HPDE6-E6E7 (cell line): ENCODE measurements around the gene GSTA5.
"Not testable (repeated sequence)": the region's sequence is repeated elsewhere in the genome, so short reads cannot be mapped to it uniquely, and the experiment has no call there.

Experiments used
- DNase-seq: peaks from one replicate; pipeline ENCODE4 v3.0.0; 2011; ENCODE audit warnings: missing footprints; ENCODE audit errors: extremely low spot score

The GSTA5 gene

DNA sequence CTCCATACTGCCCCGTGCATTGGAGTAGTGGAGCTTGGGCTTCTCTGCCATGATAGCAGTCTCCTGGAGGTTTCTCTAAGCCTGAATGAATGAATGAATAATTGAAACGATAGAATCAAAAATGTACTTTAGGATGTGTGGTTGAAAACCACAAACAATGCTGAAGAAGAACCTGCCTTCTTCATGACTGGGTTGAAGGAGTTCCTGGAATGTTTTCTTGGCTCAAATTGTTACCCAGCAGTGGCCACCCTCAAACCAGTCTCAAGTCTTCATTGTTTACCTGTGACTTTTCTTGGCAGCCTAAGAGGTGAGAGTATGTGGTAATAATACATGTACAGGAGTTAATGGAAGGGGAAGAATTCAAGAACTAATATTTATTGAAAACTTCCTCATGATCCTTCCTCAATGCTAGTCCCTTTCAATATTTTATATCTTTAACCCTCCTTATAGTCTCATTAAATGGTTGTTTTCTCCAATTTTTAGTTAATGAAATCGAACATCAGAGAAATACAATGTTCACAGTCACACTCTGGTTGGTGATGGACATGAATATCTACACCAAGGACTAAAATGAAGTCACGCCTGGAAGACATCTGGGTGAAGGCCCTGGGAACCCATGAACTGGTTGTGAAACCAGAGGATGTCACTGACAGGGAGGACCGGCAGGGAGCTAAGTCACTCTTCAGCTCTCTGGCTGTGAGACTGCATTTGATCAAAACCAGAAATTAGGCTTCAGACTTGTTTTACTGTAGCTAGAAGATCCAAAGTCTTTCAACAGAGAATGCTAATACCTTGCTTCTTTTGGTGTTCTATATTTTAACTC, at the start of gene GSTA5:
Gene GSTA5, minus strand, starts transcription at position 51 of the 823 bp plus-strand sequence.
- DNase-seq = no peak

DNA sequence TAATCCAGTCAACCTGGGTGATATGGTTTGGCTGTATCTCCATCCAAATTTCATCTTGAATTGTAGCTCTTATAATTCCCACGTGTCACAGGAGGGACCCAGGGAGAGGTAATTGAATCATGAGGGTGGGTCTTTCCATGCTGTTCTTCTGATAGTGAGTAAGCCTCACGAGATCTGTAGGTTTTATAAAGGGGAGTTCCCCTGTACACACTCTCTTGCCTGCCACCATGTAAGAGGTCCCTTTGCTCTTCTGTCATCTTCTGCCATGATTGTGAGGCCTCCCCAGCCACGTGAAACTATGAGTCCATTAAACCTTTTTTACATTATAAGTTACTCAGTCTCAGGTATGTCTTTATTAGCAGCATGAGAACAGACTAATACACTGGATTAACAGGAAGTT, 49.4 kb upstream of the GSTA5 start:
- no peak for DNase-seq

DNA sequence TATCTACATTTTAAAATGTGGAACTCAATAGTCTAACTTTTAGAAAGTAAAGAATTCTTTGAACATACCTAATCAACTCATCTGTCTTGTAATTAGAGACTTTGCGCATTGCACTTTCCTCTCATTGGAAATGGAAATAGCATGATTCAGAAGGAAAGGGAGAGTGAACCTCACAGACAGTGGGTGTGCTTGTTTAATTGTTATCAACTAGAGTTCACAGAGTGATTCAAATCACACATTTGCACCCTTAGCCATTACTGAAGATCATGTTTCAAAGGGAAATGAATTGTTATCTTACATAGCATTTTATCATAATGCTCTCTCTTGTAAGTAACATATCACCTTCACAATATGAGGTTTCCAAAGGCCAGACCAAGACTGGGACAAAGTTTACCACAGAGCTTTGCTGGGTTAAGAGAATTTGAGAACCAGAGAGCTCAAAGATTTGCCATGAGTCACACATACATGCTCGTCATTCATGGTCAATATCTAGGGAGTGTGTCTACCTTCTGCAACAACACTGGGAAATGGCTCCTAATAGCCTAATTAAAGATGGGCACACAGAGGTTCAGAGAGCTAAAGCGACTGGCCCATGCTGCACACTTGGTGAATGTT, 47.4 kb upstream of the GSTA5 start:
- DNase-seq = no peak

DNA sequence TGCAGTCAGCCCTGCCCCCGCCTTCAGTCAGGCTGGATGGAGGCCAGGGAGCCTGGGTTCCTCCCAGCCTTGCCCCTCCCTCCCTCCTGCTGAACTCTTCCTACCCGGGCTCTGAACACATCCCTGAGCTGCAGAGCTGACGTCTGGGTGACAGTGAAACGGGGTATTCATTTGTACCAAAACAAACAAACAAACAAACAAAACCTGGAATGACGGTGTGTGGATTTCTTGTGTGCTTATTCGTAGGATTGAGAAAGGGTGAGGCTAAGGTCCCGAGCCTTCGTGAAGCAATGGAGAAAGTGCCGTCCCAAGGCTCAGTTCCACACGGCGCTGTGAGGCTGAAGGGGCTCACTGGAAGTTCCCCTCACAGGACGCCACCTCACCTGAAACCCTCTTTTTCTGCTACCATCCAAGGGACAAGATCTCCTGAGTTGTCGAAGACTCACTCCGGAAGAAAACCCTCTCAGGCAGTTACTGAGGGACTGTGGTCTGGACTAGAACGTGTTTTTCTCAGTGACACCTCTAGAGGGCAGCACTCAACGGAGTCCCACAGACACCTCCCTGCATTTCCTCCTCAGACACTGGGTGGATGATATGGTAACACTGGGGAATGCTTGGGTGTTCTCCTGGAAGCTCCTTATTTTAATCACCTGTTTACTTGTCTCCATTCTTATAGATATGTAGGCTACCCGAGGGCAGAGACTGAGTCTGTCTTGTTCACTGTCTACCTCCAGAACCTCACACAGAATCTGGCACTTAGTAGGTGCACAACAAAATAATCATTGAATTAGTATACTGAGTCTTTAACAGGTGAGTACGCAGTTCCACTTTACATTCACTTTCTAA, 41.6 kb upstream of the GSTA5 start:
- DNase-seq = peak; percentile 79

DNA sequence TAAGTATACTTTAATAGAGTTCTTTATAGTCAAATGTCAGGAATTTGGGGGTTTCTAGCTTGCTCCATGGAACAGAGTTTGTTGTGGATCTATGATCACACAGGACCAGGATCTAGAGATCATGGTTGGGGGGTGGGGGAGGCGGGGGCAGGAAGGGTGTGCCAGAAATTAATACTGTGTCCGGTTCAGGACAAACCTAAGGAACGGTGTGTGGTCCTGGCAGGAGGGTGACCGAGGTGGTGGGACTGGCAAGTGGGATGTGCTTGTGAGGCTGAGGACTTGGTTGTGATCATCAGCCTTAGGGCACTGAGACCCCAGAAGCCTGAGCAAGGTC, 41.0 kb upstream of the GSTA5 start:
- no peak for DNase-seq

DNA sequence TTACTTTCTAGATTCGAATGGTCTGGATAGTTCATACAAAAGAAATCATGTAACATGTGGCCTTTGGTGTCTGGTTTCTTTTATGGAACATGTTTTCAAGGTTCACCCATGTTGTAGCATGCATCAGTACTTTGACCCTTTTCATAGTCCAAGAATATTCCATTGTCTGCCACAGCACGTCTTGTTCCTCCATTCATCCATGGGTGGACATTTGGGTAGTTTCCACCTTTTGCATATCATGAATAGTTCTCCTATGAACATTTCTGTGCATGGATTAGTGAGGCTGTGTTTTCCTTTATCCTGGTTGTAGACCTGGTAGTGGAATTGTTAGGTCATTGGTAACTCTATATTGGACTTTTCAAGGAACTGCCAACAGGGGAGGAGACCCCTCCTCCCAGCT, 37.2 kb upstream of the GSTA5 start:
- DNase-seq = no peak

DNA sequence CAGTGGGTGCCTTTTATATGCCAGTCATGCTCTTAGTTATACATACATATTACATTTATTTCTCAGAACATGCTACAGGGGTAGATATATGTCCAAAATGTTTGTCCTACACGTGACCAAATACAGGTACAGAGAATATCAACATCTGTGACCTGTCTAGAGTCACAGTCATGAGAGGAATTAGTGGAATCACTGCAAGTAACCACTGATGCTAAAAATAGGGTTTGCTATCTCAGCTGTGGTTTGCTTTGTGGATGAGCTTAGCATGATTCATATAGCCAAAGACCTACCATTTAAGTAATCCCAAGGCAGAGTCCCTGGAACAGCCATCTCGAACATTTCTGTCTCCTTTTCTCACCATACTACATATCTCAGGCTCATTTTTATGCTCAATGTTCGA, 36.6 kb upstream of the GSTA5 start:
- peak; percentile 33 for DNase-seq

DNA sequence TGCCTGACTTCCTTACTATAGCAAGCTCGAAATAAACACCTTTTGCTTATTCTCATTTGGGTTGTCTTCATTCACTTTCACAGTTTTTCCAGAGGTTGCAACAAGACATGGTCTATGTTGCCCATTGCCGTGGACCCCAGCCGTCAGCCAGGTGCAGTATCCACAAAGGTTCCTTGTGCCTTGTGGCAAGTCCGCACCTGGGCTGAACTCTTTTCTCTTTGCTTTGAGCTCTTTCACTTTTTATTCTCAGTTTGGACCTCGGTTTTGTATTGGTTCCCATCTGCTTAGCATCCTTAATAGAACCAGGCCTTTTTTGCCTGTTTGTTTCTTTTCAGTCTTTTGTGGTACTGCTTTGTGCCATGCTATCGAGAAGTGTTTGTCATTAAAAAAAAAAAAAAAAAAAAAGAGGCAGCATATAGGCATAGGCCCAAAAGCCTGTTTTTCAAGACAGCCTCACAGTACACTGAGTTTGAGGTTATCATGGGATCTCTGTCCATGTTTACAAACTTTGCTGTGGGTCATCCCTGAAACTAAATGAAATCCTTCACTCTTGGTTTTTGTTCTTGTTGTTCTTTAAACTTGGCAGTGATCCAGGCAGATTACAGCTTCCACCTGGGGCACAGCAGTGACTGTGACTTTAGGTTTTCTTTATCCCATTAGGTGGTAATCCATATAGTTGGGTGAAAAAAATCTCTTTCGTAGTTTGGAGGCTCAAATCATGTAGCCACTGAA, 35.6 kb upstream of the GSTA5 start:
- no peak for DNase-seq

DNA sequence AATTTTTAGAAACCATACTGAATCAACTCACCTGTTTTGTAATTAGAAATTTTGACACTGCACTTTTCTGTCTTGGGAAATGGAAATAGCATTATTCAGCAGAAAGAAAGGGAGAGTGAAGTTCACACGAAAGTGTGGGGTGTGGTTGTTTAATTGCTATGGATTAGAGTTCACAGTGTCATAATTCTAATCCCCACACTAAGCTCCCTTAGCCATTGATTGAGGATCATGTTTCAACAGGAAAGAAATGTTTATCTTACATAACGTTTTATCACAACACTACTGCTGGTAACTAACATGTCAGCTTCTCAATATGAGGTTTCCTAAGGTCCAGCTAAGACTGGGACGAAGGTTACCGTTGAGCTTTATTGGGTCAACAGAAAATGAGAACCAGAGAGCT, 31.4 kb upstream of the GSTA5 start:
- no peak for DNase-seq

DNA sequence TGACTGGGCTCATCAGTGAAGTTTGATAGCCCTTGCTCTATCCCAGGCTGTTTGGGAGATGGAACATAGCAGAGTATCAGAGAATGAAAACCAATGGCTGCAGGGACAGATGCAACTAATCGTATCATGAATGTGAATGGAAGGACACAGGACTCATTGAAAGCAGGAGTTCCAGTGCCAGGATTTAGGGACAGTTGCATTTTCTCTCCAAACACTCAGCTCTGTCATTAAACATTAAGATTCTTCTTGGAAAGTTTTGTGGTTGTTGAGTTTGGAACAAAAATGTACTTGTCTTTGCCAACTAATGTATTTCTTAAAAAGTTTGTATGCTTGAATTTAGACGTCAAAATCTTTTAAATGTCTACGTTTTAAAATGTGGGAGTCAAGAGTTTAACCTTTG, 31.0 kb upstream of the GSTA5 start:
- DNase-seq = no peak

DNA sequence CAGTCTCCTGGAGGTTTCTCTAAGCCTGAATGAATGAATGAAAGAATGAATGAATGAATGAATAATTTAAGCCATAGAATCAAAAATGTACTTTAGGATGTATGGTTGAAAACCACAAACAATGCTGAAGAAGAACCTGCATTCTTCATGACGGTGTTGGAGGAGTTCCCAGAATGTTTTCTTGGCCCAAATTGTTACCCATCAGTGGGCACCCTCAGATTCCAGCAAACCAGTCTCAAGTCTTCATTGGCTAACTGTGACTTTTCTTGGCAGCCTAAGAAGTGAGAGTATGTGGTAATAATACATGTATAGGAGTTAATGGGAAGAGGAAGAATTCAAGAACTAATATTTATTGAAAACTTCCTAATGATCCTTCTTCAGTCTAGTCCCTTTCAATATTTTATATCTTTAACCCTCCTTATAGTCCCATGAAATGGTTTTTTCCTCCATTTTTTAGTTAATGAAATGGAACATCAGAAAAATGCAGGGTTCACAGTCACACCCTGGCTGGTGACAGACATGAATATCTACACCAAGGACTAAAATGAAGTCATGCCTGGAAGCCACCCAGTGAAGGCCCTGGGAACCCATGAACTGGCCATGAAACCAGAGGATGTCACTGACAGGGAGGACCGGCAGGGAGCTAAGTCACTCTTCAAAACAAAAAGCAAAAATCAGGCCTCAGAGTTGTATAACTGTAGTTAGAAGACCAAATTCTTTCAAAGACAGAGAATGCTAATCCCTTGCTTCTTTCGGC, 29.9 kb upstream of the GSTA5 start:
- not testable (repeated sequence) for DNase-seq

DNA sequence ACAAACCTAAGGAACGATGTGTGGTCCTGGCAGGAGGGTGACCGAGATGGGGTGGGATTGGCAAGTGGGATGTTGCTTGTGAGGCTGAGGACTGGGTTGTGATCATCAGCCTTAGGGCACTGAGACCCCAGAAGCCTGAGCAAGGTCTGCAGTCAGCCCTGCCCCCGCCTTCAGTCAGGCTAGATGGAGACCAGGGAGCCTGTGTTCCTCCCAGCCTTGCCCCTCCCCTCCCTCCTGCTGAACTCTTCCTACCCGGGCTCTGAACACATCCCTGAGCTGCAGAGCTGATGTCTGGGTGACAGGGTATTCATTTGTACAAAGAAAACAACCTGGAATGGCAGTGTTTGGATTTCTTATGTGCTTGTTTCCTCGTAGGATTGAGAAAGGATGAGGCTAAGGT, 28.3 kb upstream of the GSTA5 start:
- DNase-seq = not testable (repeated sequence)

DNA sequence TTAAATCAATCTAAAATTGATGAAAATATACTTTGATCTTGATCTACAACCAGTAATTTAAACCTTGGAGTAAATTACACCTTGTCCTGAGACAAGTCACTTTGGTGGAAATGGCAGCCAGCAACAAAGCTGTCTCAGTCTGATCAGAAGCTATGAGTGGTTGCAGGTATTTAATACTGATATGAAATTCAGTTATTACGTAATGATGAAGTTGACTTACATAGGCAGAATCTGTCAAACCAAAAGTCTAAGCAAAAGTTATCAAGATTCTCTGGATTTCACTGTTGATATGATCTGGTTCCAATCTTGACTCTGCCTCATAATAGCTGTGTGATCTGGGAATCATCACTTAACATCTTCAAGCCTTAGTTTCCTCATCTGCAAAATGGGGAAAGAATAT, 27.6 kb upstream of the GSTA5 start:
- DNase-seq = no peak

DNA sequence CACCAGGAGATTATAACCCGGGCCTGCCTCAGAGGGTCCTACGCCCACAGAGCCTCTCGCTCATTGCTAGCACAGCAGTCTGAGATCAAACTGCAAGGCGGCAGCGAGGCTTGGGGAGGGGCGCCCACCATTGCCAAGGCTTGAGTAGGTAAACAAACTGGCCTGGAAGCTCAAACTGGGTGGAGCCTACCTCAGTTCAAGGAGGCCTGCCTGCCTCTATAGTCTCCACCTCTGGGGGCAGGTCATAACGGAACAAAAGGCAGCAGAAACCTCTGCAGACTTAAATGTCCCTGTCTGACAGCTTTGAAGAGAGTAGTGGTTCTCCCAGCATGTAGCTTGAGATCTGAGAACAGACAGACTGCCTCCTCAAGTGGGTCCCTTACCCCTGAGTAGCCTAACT, 20.5 kb upstream of the GSTA5 start:
- not testable (repeated sequence) for DNase-seq

DNA sequence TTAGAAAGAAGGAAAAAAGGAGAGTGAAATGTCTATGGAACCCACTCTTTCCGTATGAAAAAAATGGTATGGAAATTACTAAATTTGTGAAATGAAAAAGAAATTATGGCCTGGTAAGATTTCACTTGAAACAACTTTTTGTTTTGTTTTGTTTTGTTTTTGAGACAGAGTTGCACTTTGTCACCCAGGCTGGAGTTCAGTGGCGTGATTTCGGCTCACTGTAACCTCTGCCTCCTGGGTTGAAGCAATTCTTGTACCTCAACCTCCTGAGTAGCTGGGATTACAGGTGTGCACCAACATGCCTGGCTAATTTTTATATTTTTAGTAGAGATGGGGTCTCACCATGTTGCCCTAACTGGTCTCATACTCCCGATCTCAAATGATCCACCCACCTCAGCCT, 17.8 kb upstream of the GSTA5 start:
- no peak for DNase-seq

DNA sequence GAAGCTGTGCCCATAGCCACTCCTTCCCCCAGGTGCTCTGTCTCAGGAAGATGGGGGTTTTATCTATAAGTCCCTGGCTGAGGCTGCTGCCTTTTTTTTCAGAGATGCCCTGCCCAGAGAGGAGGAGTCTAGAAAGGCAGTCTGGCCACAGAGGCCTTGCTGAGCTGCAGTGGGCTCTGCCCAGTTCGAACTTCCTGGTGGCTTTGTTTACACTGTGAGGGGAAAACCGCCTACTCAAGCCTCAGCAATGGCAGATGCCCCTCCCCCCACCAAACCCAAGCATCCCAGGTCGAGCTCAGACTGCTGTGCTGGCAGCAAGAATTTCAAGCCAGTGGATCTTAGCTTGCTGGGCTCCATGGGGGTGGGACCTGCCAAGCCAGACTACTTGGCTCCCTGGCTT, 15.5 kb upstream of the GSTA5 start:
- DNase-seq = not testable (repeated sequence)

DNA sequence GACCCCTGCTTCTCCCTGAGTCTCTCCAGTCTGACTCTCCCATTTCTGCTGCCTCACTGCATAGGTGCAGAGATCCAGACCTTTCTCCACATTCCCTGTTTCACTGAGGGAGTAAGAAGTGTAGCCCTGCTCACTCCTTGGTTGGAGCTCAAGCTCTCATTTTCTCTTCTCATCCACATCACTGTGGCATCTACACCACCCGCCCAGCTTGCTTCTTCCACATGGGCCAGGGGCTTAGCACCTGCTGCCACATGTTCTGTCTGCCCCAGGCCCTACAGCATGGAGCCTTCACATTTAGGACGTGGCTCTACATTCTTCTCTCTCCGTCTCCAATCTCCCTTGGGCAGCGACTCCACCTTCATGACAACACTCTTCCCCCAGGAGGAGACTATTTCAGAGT, 8.5 kb upstream of the GSTA5 start:
- no peak for DNase-seq

DNA sequence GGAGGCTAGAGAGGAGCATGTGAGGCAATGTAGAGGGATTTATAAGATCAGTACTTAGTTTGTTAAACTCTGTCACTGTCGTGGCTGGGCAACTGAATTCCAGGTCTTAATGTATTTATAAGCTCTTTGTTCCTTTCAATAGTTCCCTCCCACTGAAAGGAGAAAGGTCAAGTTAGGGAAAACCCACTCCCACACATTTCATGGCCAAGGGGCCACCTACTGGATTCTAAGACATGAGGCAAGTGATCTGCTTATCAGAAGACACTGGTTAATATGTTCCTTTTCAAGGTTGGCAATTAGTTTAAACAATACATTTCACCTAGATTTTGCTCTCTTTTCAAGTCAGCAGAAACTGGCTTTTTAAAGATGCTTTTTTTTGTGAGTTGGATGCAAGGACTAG, 5.4 kb upstream of the GSTA5 start:
- DNase-seq = no peak

DNA sequence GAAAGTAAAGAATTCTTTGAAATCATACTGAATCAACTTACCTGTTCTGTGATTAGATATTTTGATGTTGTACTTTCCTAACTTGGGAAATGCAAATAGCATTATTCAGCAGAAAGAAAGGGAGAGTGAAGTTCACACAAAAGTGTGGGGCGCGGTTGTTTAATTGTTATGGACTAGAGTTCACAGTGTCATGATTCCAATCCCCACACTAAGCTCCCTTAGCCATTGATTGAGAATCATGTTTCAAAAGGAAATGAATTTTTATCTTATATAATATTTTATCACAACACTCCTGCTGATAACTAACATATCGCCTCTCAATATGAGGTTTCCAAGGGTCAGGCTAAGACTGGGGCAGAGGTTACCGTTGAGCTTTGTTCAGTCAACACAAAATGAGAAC, 3.0 kb upstream of the GSTA5 start:
- DNase-seq = no peak

DNA sequence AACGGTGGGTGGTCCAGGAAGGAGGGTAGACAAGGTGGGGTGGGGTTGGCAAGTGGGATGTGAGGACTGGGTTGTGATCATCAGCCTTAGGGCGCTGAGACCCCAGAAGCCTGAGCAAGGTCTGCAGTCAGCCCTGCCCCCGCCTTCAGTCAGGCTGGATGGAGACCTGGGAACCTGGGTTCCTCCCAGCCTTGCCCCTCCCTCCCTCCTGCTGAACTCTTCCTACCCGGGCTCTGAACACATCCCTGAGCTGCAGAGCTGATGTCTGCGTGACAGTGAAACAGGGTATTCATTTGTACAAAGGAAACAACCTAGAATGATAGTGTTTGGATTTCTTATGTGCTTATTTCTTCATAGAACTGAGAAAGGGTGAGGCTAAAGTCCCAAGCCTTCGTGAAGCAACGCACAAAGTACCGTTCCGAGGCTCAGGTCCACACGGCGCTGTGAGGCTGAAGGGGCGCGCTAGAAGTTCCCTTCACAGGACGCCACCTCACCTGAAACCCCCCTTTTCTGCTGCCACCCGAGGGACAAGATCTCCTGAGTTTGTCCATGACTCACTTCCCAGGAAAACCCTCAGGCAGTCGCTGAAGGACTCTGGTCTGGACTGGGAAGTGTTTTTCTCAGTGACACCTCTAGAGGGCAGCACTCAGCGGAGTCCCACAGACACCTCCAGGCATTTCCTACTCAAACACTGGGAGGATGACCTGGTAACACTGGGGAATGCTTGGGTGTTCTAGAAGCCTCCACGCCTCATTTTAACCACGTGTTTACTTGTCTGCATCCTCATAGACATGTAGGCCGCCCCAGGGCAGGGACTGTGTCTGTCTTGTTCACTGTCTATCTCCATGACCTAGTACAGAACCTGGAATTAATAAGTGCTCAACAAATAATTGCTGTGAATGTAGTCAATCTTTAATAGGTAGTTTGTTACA, 1.2 kb downstream of the GSTA5 start:
- DNase-seq = peak; percentile 65
